ENCODE measurements around the gene HOXB9. TPM values are rescaled to one million over a fixed set of nuclear protein-coding genes. Genes with fewer than 3 reads are reported as not detected.

The HOXB9 gene

Small RNA genes lying within 50 kb of the gene (small RNA-seq; reads per million reads assigned to genes)
- gene MIR196A1: not detected

Data from skeletal muscle satellite cell (primary cell).